Measurements from ENCODE around the gene BMPER. TPM values are rescaled to one million over a fixed set of nuclear protein-coding genes. Genes with fewer than 3 reads are reported as not detected.

The BMPER gene
- total RNA-seq, 1 donor from 2014 or later, result 0.26 TPM

- H3K27me3 ChIP-seq (ENCODE audit: control insufficient read depth, insufficient read depth, low read length), result peaks cover 1% of the 10 kb centered on the region
- FAIRE-seq (no peak), DNase-seq (ENCODE audit: low read depth) (peak; percentile 13)
- H3K36me3 ChIP-seq (ENCODE audit: control insufficient read depth, insufficient read depth, low read length), result no peaks in the 10 kb centered on the region
- no peak for TF ChIP-seq CTCF (IDR thresholded peaks at IDR 0.05; ENCODE audit: insufficient read depth, low read length, severe bottlenecking)
- H3K4me3 ChIP-seq (ENCODE audit: low read depth, low read length), result no peak overlapping the region
Observed at GRCh38 chr7:34153656-34154270, 248.4 kb downstream of the BMPER start.

GRCh38 chr7:34155220-34155908 is 250.0 kb downstream of the BMPER start:
- peaks cover 1% of the 10 kb centered on the region for H3K27me3 ChIP-seq (ENCODE audit: control insufficient read depth, insufficient read depth, low read length)
- FAIRE-seq (no peak), DNase-seq (ENCODE audit: low read depth) (peak; percentile 96)
- no peak overlapping the region for H3K4me3 ChIP-seq (ENCODE audit: low read depth, low read length)
- TF ChIP-seq CTCF (IDR thresholded peaks at IDR 0.05; ENCODE audit: insufficient read depth, low read length, severe bottlenecking), result no peak
- no peaks in the 10 kb centered on the region for H3K36me3 ChIP-seq (ENCODE audit: control insufficient read depth, insufficient read depth, low read length)

- H3K27me3 ChIP-seq (ENCODE audit: control insufficient read depth, insufficient read depth, low read length), result no peaks in the 10 kb centered on the region
- TF ChIP-seq CTCF (IDR thresholded peaks at IDR 0.05; ENCODE audit: insufficient read depth, low read length, severe bottlenecking), result no peak
- no peaks in the 10 kb centered on the region for H3K36me3 ChIP-seq (ENCODE audit: control insufficient read depth, insufficient read depth, low read length)
- no peak for FAIRE-seq
- DNase-seq (ENCODE audit: low read depth), result no peak
- no peak overlapping the region for H3K4me3 ChIP-seq (ENCODE audit: low read depth, low read length)
Observed at GRCh38 chr7:34156336-34156735, 251.0 kb downstream of the BMPER start.

GRCh38 chr7:34157137-34157536 is 251.8 kb downstream of the BMPER start:
- no peak for TF ChIP-seq CTCF (IDR thresholded peaks at IDR 0.05; ENCODE audit: insufficient read depth, low read length, severe bottlenecking)
- peak; percentile 50 for FAIRE-seq
- Histone ChIP-seq H3K36me3 (ENCODE audit: control insufficient read depth, insufficient read depth, low read length) (no peaks in the 10 kb centered on the region), H3K4me3 (ENCODE audit: low read depth, low read length) (no peak overlapping the region), H3K27me3 (ENCODE audit: control insufficient read depth, insufficient read depth, low read length) (no peaks in the 10 kb centered on the region)
- no peak for DNase-seq (ENCODE audit: low read depth)

GRCh38 chr7:34158368-34159153 is 253.2 kb downstream of the BMPER start:
- Histone ChIP-seq H3K4me3 (ENCODE audit: low read depth, low read length) (no peak overlapping the region), H3K27me3 (ENCODE audit: control insufficient read depth, insufficient read depth, low read length) (no peaks in the 10 kb centered on the region), H3K36me3 (ENCODE audit: control insufficient read depth, insufficient read depth, low read length) (no peaks in the 10 kb centered on the region)
- TF ChIP-seq CTCF (IDR thresholded peaks at IDR 0.05; ENCODE audit: insufficient read depth, low read length, severe bottlenecking), result peak; percentile 37
- DNase-seq (ENCODE audit: low read depth) (peak; percentile 14), FAIRE-seq (no peak)

Data from bronchial epithelial cell (primary cell).